GM12872 (cell line): ENCODE data around the gene OR12D3.

ENCODE experiments used
- CTCF ChIP-seq: IDR thresholded peaks from 3 replicates; pipeline ENCODE4 v1.5.1; 2011; ENCODE audit warnings: low read depth, mild to moderate bottlenecking, low read length, moderate library complexity; ENCODE audit not compliant: insufficient read depth

OR12D3 gene

GRCh38 chr6:29375191-29375590 is at the start of gene OR12D3:
Gene OR12D3, minus strand, starts transcription at chr6:29375291. Its CDS starts 4 bp downstream, at chr6:29375287.
- TF ChIP-seq CTCF, result no peak

GRCh38 chr6:29424575-29424974 is 49.5 kb upstream of the OR12D3 start:
- TF ChIP-seq CTCF, result no peak

- TF ChIP-seq CTCF, result no peak
These were observed 49.1 kb upstream of the OR12D3 start for GRCh38 chr6:29424168-29424567.

- no peak for TF ChIP-seq CTCF
These were observed 44.4 kb upstream of the OR12D3 start for GRCh38 chr6:29419516-29419915.

GRCh38 chr6:29414588-29414987 is 39.5 kb upstream of the OR12D3 start, which contains the start of gene OR12D1:
Gene OR12D1, plus strand, starts transcription at chr6:29414928.
- TF ChIP-seq CTCF, result no peak

- TF ChIP-seq CTCF, result no peak
These were observed 28.7 kb upstream of the OR12D3 start for GRCh38 chr6:29403801-29404200.

GRCh38 chr6:29399525-29399924 is 24.4 kb upstream of the OR12D3 start:
- no peak for TF ChIP-seq CTCF

GRCh38 chr6:29395331-29395730 is 20.2 kb upstream of the OR12D3 start, which contains the start of gene OR12D2:
Gene OR12D2, plus strand, starts transcription at chr6:29395631. Its CDS starts 1,069 bp downstream, at chr6:29396700.
- TF ChIP-seq CTCF, result no peak
